Dermis blood vessel endothelial cell (primary cell): ENCODE data around the gene PRXL2B. TPM values are rescaled to one million over a fixed set of nuclear protein-coding genes. Genes with fewer than 3 reads are reported as not detected.
A peak's percentile ranks its signal among the peaks of the same experiment; 100 is the strongest.

Source experiments
- DNase-seq: peaks from one replicate; pipeline ENCODE4 v3.0.0; 2010
- total RNA-seq: library from RNA; depleted of rRNA; stranded (reverse); fragments of >200 nt; gene quantifications from 2 replicates; pipeline ENCODE4 v1.2.3, GENCODE V29; 2014

Gene PRXL2B
- total RNA-seq, 1 donor from 2014 or later = 63.0 TPM

DNA sequence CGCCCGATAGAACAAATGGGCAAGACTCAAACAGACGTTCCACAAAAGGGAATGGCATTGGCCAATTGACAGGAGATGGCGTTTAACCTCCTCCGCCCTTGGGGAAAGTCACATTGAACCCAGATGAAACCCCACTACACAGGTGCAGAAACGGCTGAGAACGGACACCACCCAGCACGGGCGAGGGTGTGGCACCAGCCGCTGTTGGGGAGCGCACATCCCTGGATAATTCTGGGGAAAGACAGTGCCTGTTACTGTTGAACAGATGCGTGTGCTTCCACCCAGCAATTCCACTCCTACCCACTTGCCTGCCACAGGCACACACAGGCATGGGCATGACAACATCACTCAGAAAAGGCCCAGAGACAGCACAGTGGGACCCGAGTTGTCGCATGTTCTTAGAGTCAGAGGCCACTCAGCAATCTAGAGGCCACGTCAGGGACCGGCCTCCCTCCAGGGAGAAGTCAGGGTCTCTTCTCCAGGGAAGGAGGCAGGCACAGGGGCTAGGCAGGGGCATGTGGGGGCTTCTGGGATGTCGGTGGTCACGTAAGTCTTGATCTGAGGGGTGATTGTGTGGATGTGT, 15.2 kb downstream of the PRXL2B start:
- DNase-seq = no peak

DNA sequence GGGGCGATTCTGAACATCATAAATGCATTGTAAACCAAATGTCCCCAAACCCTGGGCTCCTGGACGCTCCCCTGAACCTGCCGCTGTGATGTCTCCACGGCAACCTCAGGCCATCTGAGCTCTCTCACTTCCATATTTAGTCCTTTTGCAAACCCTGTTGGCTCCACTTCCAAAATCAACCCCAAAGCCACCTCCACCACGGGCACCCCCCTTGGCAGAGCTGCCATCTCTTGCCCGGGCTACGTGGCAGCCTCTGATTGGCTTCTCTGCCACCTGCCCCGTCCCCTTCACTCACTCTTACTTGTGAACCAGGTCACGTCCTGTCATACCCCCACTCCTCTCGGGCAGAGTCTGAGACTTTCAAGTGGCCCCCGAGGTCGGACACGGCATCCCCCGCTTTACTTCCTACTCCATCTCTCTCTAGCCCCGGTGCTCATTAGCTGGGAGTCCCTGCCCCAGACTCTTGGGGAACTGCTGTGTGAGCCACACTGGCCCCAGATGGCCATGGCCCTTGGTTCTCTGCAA, 15.8 kb downstream of the PRXL2B start:
- DNase-seq = no peak

DNA sequence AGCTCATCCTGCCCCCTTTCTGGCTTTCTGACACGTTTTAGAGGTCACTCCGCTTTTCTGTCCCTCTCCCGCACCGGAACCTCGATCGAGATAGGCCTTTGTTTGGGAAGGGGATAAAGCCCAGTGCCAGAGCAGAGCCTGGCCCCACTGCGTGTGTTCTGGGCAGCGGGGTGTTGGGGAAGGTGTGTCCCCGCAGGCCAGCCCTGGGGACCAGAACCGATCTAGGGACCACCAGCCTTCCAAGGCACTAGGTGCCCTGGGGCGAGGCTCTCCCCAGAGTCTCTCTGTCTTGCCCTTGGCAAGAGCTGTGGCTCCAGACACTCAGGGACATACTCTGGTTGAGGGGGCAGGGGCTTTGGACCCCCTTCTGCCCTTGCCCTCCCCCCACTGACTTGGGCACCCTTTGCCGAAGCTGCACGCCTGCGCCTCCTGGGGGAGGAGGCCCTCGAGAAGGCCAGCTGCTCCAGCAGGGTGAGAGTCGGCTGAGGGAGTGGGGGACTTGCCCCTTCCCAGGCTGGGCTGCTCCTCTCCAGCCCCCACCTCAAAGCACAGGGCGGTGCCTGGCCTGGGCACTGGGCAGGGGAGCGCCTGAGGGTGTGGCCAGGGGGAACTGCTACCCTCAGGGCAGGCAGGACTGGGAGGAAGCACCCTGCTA, 16.4 kb downstream of the PRXL2B start:
- no peak for DNase-seq

DNA sequence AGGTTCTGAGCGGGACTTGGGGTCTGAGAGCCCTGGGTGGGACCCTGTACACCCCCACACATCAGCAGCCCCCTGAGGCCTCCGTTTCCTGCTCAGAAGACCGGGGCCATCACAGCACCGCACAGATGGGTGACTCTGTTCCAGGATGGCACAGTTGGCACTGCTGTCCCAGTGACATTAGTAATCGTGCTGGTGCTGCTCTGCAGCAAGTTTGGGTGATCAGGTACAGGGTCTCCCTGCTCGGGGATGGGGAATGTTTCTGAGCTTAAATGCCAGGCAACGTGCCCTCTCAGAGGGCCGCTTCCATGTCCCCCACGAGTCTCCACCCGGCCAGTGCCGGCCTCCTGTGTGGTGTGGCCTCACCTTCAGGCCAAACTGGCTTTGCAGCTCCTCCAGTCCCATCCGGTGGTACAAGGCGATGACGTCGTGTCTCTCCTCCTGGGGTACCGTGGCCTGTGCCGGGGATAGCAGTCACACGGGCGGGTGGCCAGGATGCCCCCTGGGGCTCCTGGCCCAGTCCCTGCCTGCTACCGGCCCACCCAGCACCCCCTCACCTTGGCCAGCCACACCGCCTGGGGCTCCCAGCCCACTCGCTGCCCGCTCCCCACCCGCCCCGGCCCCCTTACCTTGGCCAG, 17.1 kb downstream of the PRXL2B start:
- DNase-seq = no peak

DNA sequence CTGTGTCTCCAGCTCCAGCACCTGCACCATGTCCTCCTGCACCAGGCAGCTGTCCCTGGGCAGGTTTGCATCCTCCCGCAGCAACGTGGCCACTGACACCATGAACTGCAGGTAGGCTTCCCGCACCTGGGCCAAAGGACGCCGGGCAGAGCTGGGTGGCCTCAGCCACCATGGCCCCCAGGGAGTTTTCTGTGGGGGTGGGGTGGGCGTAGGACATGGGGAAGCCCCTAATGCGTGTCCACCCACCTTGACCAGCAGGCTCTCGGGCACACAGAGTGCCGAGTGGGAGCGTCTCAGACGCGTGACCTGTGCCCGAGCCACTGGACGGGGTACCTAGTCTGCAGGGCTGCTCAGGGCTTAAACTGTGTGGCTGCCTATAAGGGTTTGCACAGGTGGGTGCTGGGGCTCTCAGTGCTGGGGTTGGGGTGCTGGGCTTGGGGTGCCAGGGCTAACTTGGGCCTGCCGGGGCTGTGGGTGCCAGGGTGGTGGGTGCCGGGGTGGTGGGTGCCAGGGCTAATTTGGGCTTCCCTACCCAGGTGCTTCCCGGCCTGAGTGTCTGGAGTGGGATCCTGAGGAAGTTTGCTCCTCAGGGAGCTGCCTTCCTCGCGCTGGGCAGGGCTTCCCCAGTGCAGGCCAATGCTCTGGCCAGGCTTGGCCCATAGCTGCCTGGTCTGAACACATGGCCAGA, 17.7 kb downstream of the PRXL2B start:
- DNase-seq = no peak

DNA sequence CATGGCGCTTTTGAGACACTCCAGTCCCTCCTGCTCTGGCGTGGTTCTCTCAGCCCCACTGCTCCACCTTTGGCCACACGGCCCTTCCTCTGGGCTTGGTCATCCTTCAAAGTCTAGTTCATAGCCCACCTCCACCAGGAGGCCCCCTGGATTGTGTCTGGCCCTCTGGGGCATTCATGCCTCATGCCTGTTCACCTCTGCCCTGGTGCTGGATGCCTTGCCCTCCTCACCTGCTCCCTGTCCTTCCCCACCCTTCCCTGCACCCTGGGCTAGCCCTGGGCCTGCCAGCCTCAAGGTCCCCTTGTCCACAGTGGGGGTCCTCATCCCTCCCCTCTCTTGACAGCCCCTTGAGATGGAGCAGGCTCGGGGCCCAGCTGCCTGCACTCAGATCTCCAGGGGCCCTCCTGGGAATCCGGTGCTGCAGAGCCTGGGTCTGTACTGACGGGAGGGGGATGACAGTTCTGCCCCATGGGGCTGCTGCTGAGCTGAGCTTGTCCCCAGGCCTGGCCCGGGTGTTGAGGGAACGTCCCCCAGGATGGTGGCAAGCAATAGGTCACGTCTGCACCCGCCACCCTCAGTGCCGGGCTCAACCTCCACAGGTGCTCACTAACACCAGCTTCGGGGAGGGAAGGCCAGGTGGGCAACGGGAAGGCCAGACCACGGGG, 18.4 kb downstream of the PRXL2B start:
- no peak for DNase-seq

DNA sequence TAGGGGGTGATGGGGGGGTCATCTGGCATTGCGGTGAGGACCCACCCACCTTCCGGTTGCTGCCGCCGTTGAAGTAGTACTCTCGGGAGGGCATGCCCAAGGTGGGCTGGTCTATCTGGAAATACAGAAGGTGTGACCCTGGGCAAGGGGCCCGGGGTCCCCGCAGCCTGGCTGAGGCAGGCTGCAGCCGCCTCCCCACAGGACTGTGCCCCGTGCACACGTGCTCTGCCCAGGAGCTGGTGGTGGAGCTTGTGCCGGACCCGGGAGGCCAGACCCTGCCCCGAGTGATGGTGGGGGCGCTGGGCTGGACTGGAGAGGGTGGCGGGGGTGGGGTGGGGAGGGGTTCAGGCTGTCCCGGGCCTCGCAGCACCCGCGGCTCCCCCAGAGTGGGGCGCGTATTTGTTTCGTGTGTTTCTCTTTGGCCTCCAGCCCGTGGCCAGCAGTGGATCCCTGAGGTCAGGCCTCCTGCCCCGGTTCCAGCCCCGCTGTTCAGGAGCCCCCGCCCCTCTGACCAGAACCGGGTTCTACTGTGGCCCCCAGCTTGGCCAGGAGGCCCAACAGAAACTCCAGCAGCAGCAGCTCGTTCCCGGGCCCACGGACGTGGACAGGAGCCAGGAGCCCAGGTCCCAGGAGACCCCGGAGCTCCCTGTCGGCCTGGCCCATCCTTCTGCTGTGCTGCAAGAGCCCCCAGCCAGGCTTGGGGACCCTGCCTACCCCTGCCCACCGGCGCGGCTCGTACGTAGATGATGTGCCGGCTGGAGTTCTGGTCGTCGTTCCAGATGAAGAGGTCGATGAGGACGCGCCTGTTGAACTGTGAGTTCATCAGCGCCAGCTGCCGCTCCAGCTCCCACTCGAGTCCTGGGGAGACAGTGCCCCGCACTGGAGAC, 19.2 kb downstream of the PRXL2B start:
- no peak for DNase-seq

DNA sequence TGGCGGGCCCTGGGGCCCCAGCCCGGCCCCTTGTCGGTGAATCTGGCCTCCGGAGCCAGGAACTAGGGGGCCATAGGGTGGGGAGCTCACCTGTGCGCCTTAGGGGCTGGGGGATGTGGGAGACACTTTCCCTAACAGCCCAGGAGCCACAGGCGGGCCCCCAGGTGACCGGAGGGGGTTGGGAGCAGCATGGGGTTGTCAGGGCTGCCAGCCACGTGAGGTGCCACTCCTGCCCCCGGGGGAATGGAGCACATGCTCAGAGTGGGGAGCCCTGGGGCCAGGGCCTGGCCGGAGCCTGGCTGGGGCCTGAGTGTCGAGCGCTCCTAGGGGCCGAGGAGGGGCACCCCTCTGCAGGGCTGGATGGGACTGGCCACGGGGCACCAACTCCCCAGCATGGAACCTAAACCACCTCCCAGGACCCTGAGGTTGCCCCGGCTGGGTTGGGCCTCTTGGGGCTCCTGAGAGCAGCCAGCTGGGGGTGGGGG, 19.9 kb downstream of the PRXL2B start:
- no peak for DNase-seq

DNA sequence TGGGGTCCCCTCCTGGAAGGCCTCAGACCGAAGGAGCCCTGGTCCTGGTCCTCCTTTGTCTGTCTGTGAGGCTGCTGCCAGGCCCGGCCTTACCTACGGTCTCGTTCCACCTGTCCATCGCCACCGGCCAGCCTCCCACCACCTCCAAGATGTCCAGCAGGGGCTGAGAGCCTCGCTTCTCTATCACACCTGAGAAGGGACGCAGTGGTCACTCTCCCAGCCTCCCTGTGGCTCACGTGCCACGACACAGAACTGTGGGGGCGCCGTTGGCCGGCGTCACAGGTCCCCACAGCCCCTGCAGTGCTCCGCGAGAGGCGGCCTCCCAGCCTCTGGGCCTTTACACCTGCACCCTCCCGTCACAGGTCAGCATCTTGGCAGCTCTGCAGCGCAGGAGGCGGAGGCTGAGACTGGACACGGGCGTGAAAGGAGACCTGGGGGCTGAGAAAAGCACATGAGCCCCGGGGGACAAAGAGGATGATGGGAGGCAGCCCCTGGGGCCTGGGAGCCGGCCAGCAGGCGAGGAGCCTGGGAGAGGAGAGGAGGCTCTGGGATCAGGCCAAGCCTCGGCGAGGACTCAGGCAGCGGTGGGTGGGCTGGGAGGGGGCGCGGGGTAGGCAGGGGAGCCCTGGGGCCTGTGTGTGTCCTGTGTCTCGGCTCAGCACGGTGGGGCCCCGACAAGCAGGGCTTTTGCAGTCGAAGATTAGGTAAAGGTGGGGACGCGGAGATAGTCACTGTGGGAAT, 20.5 kb downstream of the PRXL2B start:
- no peak for DNase-seq

DNA sequence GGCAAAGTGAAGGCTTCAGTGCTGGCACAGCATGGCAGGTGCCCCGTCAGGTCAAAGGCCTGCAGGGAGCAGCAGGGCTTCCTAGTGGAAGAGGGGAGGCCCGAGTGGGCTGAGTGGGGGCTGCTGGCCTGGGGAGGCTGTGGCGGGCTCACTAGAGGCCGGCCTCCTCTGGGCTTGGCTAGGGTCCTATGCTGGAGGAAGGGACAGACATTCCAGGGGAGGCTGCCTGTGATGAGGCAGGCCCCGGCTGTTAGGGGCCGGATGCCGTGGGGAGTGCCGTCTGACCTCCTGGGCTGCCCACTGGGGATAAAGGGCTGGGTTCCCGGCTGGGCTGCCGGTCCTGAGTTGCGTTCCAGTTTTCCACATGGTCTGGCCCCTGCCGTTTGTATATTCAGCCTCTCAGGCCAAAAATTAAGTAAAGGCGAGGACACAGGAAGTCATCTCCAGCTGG, 21.1 kb downstream of the PRXL2B start:
- no peak for DNase-seq

DNA sequence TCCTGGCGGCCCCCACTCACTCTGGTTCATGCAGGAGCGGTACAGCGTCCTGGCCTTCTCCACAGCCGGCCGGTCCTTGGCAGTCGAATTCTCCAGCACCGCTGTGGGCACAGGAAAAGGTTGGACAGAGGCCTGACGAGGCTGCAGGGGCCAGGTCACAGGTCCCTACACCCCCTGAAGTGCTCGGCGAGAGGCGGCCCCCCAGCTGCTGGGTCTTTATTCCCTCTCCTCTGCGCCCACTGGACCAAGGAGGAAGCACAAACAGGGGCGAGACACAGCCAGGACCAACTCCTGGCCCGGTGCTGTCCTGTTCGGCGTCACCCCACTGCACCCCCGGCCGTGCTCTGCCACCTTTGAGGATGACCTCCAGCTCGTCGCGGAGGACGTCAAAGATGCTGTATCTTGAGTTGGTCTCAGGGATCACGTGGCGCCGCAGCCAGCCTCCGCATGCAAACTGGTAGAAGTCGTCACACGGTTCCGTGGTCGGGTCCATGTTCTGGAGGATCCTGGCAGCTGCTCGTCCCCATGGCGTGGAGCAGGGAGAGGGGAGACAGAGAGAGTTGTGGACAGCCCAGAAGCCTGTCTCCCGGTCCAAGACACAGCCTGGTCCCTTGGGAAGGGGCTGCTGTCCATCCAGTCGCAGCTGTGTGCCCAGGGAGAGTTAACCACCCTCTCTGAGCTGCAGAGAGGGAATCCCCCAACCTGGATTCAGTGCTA, 22.9 kb downstream of the PRXL2B start:
- no peak for DNase-seq

DNA sequence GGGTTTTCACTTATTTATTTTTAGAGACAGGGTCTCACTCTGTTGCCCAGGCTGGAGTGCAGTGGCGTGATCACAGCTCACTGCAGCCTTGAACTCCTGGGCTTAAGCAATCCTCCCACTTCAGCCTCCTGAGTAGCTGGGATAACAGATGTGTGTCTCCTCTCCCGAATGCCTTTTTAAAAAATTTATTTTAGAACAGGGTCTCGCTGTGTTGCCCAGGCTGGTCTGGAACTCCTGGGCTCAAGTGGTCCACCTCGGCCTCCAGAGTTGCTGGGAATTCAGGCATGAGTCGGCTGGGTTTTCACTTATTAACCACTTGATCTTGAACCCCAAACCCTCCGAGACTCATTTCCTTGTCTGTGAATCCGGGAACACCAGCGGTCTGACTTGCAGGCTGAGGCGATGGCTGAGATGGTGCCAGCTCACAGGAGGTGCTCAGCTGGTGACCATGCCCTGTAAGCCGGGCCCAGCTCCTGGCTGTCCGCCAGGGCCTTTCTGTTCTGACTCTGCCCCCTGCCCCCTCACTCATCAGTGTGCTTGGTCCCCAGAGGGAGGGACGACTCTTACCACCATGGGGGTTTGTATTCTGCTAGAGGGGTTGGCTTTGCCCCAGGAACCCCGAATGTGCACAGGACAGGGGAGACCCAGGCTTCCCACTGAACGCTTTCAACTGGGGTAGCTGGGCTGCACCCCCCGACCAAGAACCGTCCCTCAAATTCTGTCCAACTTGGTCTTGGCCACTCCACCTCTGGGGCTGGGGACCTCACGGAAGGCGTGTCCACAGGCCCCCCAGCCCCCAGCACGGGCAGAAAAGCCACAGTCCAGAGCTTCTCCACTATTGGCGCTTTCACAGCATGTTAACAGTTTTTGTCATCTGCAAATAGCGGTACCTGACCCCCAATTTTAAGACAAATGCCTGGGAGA, 23.7 kb downstream of the PRXL2B start:
- no peak for DNase-seq

DNA sequence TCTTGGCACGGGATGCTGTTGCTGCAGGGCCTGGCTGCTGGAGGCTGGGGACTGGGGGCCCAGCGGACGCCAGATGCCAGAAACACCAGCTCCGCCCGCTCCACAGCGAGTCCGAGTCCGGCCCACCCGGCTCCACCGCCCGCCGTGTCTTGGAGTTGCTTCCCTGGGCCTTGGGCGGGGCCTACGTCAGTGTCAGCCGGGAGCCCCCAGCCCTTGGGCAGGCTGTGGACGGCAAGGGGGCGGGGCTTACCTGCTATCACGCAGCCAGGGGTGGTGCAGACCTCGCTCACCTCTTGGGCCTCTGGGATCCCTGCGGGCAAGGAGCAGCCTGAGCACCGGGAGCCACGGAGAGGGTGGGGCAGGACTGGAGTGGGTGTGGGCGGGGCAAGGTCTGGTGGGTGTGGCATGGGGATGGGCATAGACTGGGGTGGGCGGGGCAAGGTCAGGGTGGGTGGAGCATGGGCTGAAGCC, 24.5 kb downstream of the PRXL2B start:
- DNase-seq = peak; percentile 13

DNA sequence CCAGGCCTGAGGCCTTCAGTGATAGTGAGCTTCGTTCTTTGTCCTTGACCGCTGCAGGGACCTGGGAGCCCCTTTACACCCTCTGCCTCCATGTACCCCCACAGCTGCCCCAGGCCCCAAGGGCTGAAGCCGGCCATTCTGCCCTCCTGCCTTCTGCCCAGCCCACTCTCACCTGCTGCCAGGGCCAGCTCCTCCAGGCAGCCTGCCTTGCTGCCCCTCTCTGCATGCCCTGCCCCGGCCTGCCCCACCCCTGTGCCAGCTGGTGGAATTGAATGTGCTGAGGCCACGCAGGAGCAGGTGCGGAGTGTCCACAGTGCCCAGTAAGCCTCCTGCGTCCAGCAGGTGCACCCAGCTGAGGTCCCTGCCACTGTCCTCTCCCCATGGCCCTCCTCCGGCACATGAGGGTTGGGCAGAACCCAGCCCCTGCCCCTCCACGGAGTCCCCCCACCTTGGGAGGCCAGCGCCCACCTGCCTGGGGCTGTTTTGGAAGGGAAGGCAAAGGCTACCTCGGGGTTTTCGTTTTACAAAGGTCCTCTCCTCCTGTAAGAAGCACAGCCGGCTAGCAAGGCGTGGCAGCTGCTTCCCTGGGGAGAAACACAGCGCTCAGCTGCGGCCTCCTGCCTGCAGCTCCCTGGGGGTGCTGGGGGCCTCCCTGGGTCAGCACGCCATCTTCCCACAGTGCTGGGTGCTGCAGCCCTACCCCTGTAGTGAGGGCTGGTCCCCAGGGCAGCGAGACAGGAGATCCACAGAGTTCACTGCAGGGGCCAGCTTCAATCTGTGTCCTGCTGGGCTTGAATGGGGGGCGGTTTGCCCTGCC, 25.3 kb downstream of the PRXL2B start:
- DNase-seq = no peak

DNA sequence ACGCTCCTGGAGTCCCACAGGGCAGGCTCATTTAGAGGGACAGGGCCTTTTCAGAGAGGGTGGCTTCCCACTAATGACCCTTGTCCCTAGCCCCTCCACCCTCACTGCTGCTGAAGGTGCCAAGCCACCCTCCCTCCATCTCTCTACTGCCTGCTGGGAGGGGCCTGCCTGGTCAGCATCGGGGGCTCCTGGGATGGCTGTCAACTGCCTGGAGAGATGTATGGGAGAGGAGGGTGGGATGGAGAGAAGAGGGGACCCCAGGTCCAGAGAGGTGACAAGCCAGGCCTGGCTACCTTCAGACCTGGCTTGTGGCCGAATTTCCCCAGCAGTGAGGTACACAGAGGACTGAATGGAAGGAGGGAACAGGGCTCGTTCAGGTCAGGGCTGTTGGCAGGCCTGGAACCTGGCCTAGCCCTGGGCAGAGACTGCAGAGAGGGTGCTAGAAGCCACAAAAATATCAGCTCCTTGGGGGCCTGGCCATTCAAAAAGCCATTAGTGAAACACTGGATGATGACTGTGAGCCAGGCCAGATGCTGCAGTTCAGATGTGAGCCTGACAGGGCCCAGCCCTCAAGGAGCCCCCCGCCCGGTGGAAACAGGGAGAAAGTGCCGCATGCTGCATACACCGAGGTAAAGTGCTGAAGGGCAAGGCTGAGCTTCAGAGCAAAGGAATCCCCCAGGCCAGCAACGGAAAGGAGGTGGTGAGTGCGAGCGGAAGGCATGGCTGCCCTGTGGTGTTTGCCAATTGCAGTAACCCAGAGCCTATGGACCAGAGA, 26.2 kb downstream of the PRXL2B start:
- no peak for DNase-seq

DNA sequence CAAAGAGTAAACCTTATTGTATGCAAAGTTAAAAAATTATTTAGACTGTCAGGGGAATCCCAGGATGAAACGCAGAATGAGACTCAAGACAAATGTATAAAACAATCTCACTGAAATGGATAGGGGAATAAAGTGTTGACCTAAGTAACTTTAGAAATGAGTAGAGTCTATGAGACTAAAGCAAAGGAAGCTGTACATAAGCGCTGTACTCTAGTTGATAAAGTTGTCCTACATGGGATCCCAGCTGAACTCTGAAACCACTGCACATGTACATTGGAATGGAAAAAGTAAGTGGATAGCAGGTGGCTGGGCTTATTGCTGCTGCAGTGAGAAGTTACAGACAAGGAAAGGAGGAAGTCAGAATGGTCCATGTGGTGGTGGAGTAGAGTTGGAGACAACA, 27.6 kb downstream of the PRXL2B start:
- DNase-seq = no peak

DNA sequence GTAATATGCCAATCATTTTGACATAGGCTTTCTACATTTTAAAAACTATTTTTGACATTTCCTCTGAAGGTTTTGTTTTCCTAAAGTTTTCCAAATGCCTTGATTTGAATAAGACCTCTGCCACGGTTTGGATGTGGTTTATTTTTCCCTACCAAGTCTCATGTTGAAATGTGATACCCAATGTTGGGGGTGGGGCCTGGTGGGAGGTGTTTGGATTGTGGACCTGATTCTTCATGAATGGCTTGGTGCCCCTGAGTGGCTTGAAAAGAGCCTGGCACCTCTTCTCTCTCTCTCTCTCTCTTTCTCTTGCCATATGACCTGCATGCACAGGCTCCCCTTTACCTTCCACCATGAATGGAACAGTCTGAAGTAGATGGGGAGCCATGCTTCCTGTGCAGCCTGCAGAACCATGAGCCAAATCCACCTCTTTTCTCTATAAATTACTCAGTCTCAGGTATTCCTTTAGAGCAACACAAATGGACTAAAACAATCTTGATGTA, 31.4 kb downstream of the PRXL2B start:
- DNase-seq = no peak
